ENCODE data around the gene BRD9.

Gene BRD9

DNA sequence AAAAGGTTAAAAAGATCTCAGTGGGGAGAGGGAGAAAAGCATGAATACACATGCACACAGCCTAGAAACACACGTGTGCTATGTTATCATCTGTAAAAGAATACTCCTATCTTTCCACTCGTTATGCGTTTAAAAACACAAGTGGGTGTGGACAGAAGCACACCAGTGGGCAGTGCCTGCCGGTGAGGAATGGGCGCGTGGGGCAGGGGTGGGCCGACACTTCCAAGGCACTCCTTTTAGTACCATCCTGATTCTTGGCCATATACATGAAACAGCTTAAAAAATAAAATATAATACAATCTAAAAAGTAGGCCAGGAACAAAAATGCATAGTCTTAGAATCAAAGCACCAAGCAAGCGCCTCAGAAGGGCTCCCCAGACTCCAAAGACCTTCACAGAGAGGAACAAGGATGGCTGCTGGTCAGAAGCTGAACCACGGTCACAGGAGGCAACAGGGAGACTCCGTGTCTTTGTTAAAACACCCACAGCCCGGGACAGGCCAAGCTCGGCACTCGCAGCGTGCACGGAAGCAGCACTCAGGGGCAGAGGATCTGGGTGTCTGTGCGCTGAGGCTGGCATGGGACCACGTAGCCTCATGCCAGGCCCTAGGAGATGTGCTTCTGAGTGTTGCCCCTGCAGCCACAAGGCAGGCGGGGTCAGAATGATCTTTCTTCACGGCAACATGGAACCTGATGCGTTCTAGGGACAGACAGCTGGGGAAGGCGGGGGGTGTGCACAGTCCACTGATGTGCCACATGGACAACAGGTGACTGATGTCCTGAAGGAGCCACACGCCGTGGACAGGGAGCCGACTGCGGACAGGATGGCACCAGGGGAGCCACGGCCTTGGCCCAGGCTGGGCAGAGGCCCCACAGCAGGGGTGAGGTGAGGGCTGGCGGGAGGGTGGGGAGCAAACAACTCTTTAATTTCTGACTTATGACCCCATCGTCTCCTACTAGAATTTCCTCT, 15.9 kb downstream of the BRD9 start:
- no peak for DNase-seq

DNA sequence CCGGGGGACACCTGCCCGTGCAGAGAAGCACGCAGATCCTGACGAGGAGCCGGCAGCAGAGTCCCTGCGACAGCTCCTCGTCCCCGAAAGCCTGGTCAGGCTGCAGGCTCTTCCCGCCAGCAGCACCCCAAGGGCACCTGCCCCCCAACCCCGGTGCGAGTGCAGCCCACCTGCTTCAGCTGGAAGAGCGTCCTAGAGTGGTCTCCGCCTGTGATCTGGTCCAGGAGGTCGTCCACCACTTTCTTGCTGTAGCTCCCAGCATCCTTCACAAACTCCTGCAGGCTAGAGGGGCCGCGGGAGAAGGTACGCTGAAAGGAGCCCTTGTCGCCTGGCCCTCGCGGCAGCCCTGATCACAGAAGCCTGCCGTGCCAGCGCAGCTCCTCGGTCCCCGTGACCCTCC, 16.7 kb downstream of the BRD9 start:
- DNase-seq = no peak

GRCh38 chr5:873328-873727, 19.3 kb downstream of the BRD9 start:
- DNase-seq = no peak

GRCh38 chr5:872301-872700, 20.3 kb downstream of the BRD9 start:
- DNase-seq = no peak

- DNase-seq = no peak
Measured at GRCh38 chr5:871596-872298, 20.9 kb downstream of the BRD9 start.

- DNase-seq = no peak
Measured at GRCh38 chr5:870956-871355, 21.6 kb downstream of the BRD9 start.

DNA sequence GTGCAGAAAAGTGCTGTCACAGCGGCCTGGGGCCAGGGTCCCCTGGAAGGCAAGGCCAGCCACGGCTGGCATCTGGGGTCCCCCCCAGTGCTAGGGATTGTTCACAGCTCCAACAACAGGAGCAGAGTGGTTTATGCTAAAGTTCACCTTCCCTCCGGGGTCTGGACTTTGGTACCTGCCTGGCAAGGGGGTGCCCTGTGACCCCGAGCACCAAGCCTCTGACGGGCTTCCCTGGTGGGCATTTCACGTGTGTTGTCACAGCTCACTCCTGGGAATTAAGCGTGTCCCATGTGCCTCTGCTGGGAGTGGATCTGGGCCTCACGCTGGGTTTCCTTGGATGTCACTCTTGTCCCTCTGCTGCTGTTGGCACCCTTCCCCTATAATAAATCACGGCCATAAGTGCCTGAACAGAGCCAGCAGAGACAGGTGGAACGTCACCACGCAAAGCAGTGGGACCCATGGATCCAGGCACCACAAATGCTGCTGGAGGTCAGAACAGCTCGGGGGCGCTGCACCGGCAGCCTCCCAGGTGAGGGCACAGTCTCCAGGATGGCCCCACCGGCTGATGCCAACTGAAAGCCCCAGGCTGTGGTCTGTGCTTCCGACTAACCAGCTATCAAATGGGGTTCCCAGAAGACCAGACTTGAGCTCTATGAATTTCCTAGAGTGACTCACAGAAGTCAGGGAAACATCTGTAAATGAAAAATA, 24.0 kb downstream of the BRD9 start:
- no peak for DNase-seq

GRCh38 chr5:867300-867870, 25.2 kb downstream of the BRD9 start:
- DNase-seq = no peak

- no peak for DNase-seq
Measured at GRCh38 chr5:865771-866170, 26.8 kb downstream of the BRD9 start.

DNA sequence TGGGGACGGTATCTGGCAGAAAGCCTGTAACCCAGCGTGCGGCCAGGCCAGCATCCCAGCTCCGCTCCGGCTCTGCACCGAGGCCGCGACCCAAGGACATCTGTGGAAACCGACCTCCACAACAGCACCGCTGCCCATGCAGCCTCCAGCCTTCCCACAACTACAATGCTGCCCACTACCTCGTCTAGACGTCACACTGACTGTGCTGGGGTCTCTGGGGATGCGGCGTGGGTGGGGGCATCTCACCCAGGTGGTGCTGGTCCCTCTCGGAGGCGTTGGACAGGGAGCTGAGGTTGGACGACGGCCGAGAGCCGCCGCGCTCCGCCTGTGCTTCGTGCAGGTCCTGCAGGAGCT, 27.5 kb downstream of the BRD9 start:
- no peak for DNase-seq

DNA sequence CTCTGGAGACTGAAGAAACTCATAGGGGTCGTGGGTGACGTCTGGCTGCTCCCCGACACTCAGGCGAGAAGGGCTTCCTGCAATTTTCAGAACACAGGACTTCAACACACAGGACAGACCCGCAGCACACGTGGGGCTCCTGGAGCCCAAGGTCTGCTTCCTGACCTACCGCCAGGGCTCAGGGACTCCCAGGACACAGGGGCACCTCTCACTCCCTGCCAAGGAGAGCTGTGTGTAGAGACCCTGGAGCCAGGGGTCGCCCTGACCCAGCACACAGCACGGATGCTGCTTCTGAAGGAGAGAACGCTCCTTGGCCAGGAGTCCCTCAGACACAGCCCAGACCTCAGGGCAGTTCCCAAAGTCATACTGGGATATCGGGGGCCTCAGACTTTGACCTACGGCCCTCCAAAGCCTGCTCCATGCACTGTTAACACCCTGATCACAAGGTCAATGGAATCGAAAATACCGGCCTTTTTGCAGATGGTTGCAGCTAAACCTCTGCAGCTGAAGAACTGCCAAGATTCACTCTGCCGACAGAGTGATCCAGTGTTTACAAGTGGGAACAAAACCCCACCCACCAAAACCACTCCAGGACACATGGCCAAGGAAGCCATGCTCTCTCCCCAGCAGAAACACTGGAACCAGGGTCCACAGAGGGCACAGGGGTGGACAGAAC, 28.0 kb downstream of the BRD9 start:
- DNase-seq = no peak

DNA sequence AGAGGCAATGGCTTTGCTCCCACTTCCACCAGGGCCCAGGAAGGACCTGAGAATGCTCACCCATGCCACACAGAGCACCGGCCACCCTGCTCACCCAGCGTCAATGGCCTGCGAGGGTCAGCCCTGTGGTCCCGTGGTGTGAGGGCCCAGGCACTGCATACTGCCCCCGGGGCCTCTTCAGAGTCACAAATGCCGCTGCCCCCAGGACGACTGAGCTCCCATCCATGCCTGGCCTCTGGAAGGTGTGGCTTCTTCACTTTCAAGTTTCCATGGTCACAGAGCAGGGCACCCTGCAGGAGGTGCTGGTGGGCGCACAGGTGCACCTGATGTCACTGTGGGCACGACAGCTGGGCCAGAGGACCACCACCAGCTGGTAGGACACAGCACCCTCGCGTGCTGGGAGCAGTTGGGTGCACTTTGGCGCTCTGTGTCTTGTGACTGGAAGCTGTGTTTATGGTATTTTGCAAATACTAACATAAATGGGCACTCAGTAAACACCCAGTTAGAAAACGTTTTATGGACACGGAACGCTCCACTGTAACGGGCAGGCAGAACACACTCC, 29.3 kb downstream of the BRD9 start:
- DNase-seq = peak; percentile 72

GRCh38 chr5:862367-863243, 30.0 kb downstream of the BRD9 start:
- peak; percentile 98 for DNase-seq

DNA sequence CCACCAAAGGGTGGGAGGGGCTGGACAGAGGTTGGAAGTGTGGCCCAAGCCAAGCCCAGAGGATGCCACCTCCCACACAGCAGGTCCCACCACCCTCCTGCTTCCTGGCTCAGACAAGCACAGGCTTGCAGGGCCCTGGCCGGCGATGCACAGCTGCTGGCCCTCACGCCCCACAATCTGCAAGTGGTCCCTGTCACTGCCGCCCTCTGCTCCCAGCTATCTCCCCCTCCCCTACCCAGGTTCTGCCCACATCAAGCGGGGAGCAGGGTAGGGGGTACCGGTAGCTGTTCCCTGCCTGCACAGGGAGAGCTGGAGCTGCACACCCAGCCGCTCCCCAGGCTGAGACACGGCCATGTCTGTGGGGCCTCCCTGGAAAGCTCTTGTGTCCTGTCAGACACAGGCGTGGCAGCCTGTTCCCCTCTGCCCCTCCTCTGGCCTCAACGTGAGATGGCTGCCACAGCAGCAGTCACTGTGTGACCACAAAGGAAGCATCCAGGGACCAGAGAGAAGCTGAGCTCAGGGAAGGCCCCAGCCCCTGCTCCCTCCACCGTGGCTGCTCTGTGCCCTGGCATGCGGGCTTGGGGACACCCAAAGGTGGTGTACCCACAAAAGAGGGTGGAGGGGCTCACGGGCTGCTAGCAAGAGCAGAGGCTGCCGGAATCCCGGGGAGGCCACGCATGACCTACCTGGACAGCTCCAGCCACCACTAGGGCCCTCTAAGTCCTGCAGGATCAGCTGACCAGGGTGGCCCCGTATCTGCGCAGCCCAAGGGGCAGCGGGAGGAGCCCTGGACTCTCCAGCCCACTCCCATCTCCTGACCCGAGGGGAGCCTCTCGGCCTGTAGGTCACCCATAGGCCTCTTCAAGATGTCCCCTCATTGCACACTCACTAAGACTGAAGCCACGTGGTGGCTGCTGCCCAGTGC, 30.9 kb downstream of the BRD9 start:
- no peak for DNase-seq

DNA sequence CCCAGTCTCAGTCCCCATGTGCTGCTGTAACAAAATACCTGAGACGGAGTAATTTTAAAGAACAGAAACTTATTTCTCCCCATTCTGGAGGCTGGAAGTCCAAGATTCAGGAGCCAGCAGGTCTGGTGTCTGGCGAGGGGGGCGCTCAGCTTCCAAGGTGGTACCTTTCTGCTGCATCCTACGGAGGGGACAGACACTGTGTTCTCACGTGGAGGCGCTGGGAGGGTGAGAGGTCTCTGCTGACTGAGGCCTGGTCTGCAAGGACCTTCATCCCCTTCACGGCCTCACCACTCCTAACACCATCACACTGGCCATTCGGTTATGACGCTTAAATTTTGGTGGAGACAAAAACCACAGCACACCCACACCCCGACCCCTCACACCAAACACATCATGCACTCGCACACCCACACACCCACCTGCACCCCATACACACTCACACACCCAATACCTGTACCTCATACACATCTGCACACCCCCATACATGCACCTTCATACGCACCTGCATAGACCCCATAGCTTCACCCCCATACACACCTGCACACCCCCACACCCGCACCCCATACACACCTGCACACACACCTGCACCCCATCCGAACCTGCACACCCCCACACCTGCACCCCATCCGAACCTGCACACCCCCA, 32.0 kb downstream of the BRD9 start:
- no peak for DNase-seq

- no peak for DNase-seq
Measured at GRCh38 chr5:859798-860296, 32.8 kb downstream of the BRD9 start.

DNA sequence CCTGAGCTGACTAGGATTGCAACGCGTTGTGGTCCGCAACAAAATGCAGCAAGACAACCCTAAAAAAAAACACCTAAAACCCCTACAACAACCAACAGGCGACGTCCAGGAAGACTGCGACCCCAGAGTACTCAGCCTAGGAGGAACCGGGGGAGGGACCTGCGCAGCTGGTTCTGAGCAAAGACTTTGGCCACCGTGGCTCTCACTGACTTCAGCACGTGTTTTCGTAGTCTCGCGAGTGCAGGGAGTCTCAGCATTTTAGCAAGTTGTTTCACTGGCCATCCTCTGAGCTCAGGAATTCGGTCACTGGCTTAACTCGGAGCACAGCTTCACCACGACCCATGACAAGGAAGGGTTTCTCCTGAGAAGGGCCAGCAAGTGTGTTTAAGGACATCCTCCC, 33.2 kb downstream of the BRD9 start:
- DNase-seq = no peak

DNA sequence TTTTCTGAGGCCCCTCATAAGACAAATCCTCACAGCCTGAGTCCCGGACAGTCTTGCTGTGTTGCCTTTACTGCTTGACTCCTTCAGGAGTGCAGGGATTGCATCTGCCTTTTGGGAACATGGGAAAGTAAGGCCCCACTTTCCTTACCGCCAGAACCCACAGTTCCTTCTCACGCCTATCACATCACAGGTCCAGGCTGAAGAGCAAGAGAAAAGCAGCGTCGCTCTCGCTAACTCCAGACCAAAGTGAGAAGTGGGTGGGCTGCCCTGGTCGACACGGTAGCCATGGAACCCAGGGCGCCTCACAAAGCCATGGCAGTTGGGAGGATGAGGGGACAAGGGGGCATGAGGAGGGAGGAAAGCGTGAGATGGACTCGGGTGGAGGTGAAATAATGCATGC, 33.9 kb downstream of the BRD9 start:
- no peak for DNase-seq

Measured in NCI-H2171 (cell line).